ENCODE measurements around the gene GPR3. TPM values are rescaled to one million over a fixed set of nuclear protein-coding genes. Genes with fewer than 3 reads are reported as not detected.

The GPR3 gene
- total and polyA plus RNA-seq, 2 donors from 2014 or later: 0.38 to 0.77 TPM

DNA sequence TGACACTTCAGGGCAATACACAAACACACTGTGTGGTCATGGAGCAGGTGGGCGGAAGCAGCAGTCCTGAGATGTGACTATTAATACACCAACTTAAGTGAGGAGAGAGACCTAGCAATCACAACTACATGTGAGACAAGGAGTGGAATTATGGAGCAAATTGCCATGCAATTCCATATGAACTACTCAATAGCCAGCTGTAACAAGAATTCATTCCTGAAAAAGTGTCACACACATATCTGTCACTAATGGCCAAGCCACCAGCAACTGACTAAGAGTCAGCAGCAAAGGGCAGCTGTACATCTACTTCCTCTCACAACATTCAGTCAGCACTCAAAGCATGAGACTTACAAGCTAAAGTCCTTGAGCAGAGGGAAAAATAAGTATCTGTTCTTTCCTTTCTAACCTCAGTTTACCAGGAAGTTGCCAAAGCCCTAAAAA, 46.2 kb downstream of the GPR3 start:
- Histone ChIP-seq H3K4me1 (ENCODE audit: control insufficient read depth in 2 of 3, insufficient read depth in 2 of 3, low read depth in 1 of 3, low read length in 3 of 3) (peaks cover 4 to 29% (median 18%) of the 10 kb centered on the region in 3 donors), H3K27me3 (ENCODE audit: control insufficient read depth, insufficient read depth, low read length) (no peaks in the 10 kb centered on the region), H3K27ac (ENCODE audit: low read depth in 2 of 2, low read length in 2 of 2) (peak overlapping the region in 1 of 2 donors; percentile 16), H3K9me3 (ENCODE audit: control insufficient read depth in 2 of 3, insufficient read depth in 1 of 3, low read length in 3 of 3) (no peaks in the 10 kb centered on the region), H3K9ac (ENCODE audit: low read length in 3 of 3) (no peak overlapping the region), H3K36me3 (ENCODE audit: control insufficient read depth in 2 of 3, insufficient read depth in 3 of 3, low read length in 3 of 3) (no peaks in the 10 kb centered on the region), H3K4me3 (ENCODE audit: low read length in 3 of 3) (no peak overlapping the region)
- DNase-seq (no peak), FAIRE-seq (no peak)
- TF ChIP-seq, protein P1, sequence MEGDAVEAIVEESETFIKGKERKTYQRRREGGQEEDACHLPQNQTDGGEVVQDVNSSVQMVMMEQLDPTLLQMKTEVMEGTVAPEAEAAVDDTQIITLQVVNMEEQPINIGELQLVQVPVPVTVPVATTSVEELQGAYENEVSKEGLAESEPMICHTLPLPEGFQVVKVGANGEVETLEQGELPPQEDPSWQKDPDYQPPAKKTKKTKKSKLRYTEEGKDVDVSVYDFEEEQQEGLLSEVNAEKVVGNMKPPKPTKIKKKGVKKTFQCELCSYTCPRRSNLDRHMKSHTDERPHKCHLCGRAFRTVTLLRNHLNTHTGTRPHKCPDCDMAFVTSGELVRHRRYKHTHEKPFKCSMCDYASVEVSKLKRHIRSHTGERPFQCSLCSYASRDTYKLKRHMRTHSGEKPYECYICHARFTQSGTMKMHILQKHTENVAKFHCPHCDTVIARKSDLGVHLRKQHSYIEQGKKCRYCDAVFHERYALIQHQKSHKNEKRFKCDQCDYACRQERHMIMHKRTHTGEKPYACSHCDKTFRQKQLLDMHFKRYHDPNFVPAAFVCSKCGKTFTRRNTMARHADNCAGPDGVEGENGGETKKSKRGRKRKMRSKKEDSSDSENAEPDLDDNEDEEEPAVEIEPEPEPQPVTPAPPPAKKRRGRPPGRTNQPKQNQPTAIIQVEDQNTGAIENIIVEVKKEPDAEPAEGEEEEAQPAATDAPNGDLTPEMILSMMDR (IDR thresholded peaks at IDR 0.05; ENCODE audit: borderline replicate concordance, extremely low read depth, insufficient read depth): no peak
- intact Hi-C loops (cut with DNase I): no loop called here

DNA sequence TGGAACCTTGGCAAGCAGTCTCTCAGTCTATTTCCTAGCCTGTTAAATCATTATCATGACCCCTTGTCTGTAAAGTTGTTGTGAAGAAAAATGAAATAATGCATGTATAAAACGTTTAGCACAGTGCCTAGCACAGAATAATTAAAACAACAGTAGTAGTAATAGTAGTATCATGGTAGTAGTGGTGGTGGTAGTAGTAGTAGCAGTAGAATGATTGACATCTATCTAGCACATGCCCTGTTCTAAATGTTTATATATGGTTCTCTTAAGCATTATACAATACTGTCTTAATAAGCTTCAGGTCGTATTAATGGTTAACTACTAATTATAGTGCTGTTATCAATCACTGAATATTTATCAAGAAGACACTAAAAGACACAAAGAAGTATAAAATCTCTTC, 46.7 kb downstream of the GPR3 start:
- no peak overlapping the region for H3K9ac ChIP-seq (ENCODE audit: low read length in 3 of 3)
- no peak overlapping the region for H3K4me3 ChIP-seq (ENCODE audit: low read length in 3 of 3)
- H3K4me1 ChIP-seq (ENCODE audit: control insufficient read depth in 2 of 3, insufficient read depth in 2 of 3, low read depth in 1 of 3, low read length in 3 of 3): peaks cover 4 to 29% (median 18%) of the 10 kb centered on the region in 3 donors
- H3K27ac ChIP-seq (ENCODE audit: low read depth in 2 of 2, low read length in 2 of 2): peak overlapping the region in 1 of 2 donors; percentile 16
- DNase-seq: no peak
- H3K9me3 ChIP-seq (ENCODE audit: control insufficient read depth in 2 of 3, insufficient read depth in 1 of 3, low read length in 3 of 3): no peaks in the 10 kb centered on the region
- no peaks in the 10 kb centered on the region for H3K36me3 ChIP-seq (ENCODE audit: control insufficient read depth in 2 of 3, insufficient read depth in 3 of 3, low read length in 3 of 3)
- TF ChIP-seq, protein P1 (IDR thresholded peaks at IDR 0.05; ENCODE audit: borderline replicate concordance, extremely low read depth, insufficient read depth): no peak
- FAIRE-seq: no peak
- no peaks in the 10 kb centered on the region for H3K27me3 ChIP-seq (ENCODE audit: control insufficient read depth, insufficient read depth, low read length)
- intact Hi-C loops (cut with DNase I): no loop called here

DNA sequence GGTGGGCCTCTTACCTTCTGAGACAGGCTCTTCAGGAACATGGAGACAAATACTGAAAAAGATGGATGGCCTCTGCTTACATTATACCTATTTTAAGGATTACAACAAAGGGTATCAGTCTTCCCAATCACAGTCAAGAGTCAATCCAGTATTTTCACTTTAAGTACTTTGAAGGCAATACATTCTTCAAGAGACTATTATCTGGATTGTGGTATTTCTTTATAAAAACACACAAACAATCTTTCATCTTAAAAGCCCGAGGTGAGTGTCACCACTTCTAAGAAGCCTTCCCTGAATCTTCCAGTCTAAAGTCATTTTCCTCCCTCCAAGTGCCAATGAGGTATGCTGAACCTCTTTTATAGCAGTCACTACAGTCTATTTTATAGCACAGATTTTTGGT, 52.2 kb downstream of the GPR3 start:
- Histone ChIP-seq H3K4me3 (ENCODE audit: low read length in 3 of 3) (no peak overlapping the region), H3K27me3 (ENCODE audit: control insufficient read depth, insufficient read depth, low read length) (no peaks in the 10 kb centered on the region), H3K27ac (ENCODE audit: low read depth in 2 of 2, low read length in 2 of 2) (no peak overlapping the region), H3K9me3 (ENCODE audit: control insufficient read depth in 2 of 3, insufficient read depth in 1 of 3, low read length in 3 of 3) (no peaks in the 10 kb centered on the region), H3K9ac (ENCODE audit: low read length in 3 of 3) (no peak overlapping the region), H3K36me3 (ENCODE audit: control insufficient read depth in 2 of 3, insufficient read depth in 3 of 3, low read length in 3 of 3) (no peaks in the 10 kb centered on the region), H3K4me1 (ENCODE audit: control insufficient read depth in 2 of 3, insufficient read depth in 2 of 3, low read depth in 1 of 3, low read length in 3 of 3) (peaks cover 0 to 5% (median 0%) of the 10 kb centered on the region in 3 donors)
- DNase-seq: no peak
- FAIRE-seq: no peak
- TF ChIP-seq, protein P1 (IDR thresholded peaks at IDR 0.05; ENCODE audit: borderline replicate concordance, extremely low read depth, insufficient read depth): no peak
- intact Hi-C loops (cut with DNase I): no loop called here

Other genes with a start within 250 kb of the GPR3 start
- 29.8 TPM for gene SLC9A1, start 237.5 kb upstream of the GPR3 start, total RNA-seq
- 19.3 TPM for gene SLC9A1, start 237.5 kb upstream of the GPR3 start, polyA plus RNA-seq (ENCODE audit: insufficient read depth, low read depth, low replicate concordance)
- 42.2 TPM for gene WDTC1, start 158.0 kb upstream of the GPR3 start, total RNA-seq
- 23.7 TPM for gene WDTC1, start 158.0 kb upstream of the GPR3 start, polyA plus RNA-seq (ENCODE audit: insufficient read depth, low read depth, low replicate concordance)
- gene TMEM222, start 70.5 kb upstream of the GPR3 start, total RNA-seq: 42.9 TPM
- 58.2 TPM for gene TMEM222, start 70.5 kb upstream of the GPR3 start, polyA plus RNA-seq (ENCODE audit: insufficient read depth, low read depth, low replicate concordance)
- gene SYTL1, start 50.6 kb upstream of the GPR3 start, total RNA-seq: 19.3 TPM
- gene SYTL1, start 50.6 kb upstream of the GPR3 start, polyA plus RNA-seq (ENCODE audit: insufficient read depth, low read depth, low replicate concordance): 5.9 TPM
- gene MAP3K6, start 25.7 kb upstream of the GPR3 start, total RNA-seq: 86.7 TPM
- gene MAP3K6, start 25.7 kb upstream of the GPR3 start, polyA plus RNA-seq (ENCODE audit: insufficient read depth, low read depth, low replicate concordance): 59.7 TPM
- 7.9 TPM for gene FCN3, start 17.8 kb upstream of the GPR3 start, total RNA-seq
- 240 TPM for gene FCN3, start 17.8 kb upstream of the GPR3 start, polyA plus RNA-seq (ENCODE audit: insufficient read depth, low read depth, low replicate concordance)
- gene CD164L2, start 9.3 kb upstream of the GPR3 start, total RNA-seq: 0.63 TPM
- gene CD164L2, start 9.3 kb upstream of the GPR3 start, polyA plus RNA-seq (ENCODE audit: insufficient read depth, low read depth, low replicate concordance): 1.1 TPM
- 159 TPM for gene WASF2, start 97.5 kb downstream of the GPR3 start, total RNA-seq
- gene WASF2, start 97.5 kb downstream of the GPR3 start, polyA plus RNA-seq (ENCODE audit: insufficient read depth, low read depth, low replicate concordance): 23.9 TPM
- gene AHDC1, start 211.5 kb downstream of the GPR3 start, total RNA-seq: 48.2 TPM
- 8.5 TPM for gene AHDC1, start 211.5 kb downstream of the GPR3 start, polyA plus RNA-seq (ENCODE audit: insufficient read depth, low read depth, low replicate concordance)
- 23.3 TPM for gene FGR, start 242.6 kb downstream of the GPR3 start, total RNA-seq
- 2.5 TPM for gene FGR, start 242.6 kb downstream of the GPR3 start, polyA plus RNA-seq (ENCODE audit: insufficient read depth, low read depth, low replicate concordance)